GM21390 (cell line): Measurements from ENCODE around the gene DVL3.

Source experiments
- ATAC-seq: cut with Tn5 transposase; IDR thresholded peaks from one replicate; pipeline ENCODE4 v1.9.1; 2021; ENCODE audit not compliant: unreplicated experiment

Gene DVL3

GRCh38 chr3:184209146-184209923 is 54.2 kb downstream of the DVL3 start:
- no peak for ATAC-seq

- no peak for ATAC-seq
Measured at GRCh38 chr3:184211297-184211696, 56.1 kb downstream of the DVL3 start.

GRCh38 chr3:184211718-184212117 is 56.5 kb downstream of the DVL3 start:
- no peak for ATAC-seq

GRCh38 chr3:184218814-184219213 is 63.6 kb downstream of the DVL3 start:
- no peak for ATAC-seq

DNA sequence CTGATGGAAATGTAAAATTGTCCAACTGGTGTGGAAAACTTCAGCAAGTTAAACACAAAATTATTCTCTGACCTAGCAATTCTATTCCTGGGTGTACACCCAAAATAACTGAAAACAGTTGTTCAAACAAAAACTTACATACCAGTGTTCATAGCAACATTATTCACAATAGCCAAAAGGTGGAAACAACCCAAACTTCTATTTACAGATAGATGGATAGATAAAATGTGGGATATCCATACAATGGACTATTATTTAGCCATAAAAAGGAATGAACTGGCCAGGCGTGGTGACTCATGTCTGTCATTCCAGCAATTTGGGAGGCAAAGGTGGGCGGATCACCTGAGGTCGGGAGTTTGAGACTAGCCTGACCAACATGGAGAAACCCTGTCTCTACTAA is 67.3 kb downstream of the DVL3 start:
- no peak for ATAC-seq
